Measurements from ENCODE around the gene HDAC4.

The HDAC4 gene

GRCh38 chr2:239001794-239002193 lies 399.0 kb downstream of the HDAC4 start (continued):
- TF ChIP-seq ZNF280C (tag by site-specific recombination; IDR thresholded peaks at IDR 0.05) = no peak

GRCh38 chr2:239000500-239001073 lies 400.2 kb downstream of the HDAC4 start:
- H3K4me1 ChIP-seq (ENCODE audit: control insufficient read depth, insufficient read depth, low read length) = no peaks in the 10 kb centered on the region
- H3K27ac ChIP-seq (ENCODE audit: extremely low read depth, low read depth, low read length) = no peak overlapping the region
- ChIA-PET CTCF (interaction anchor here (0.6 to 1.5 kb wide), 4 partner anchors 36 to 779 kb away, joined by 3 to 5 read pairs (median 4); no protein-coding TSS in a partner anchor), POLR2A (no interaction called here)
- no peak overlapping the region for H3K4me3 ChIP-seq (ENCODE audit: low read depth, low read length)
- no peak for TF ChIP-seq ZBTB6 (tag by site-specific recombination; IDR thresholded peaks at IDR 0.05)
- TF ChIP-seq ZNF677 (tag by site-specific recombination; IDR thresholded peaks at IDR 0.05) = no peak
- TF ChIP-seq ZNF221 (tag by site-specific recombination; IDR thresholded peaks at IDR 0.05; ENCODE audit: borderline replicate concordance) = no peak
- no peak for TF ChIP-seq ZNF843 (tag by site-specific recombination; IDR thresholded peaks at IDR 0.05)
- TF ChIP-seq ZNF112 (tag by site-specific recombination; IDR thresholded peaks at IDR 0.05) = no peak
- no peak for TF ChIP-seq ZNF155 (tag by site-specific recombination; IDR thresholded peaks at IDR 0.05)
- TF ChIP-seq ZNF692 (tag by site-specific recombination; IDR thresholded peaks at IDR 0.05) = no peak
- no peak for TF ChIP-seq ZEB2 (tag by site-specific recombination; IDR thresholded peaks at IDR 0.05)
- no peaks in the 10 kb centered on the region for H3K36me3 ChIP-seq (ENCODE audit: control insufficient read depth in 2 of 2, insufficient read depth in 1 of 2, low read length in 2 of 2)
- no peaks in the 10 kb centered on the region for H3K9me3 ChIP-seq (ENCODE audit: control insufficient read depth, insufficient read depth, low read depth, low read length)

GRCh38 chr2:239000089-239000488 lies 400.7 kb downstream of the HDAC4 start:
- H3K36me3 ChIP-seq (ENCODE audit: control insufficient read depth in 2 of 2, insufficient read depth in 1 of 2, low read length in 2 of 2) = no peaks in the 10 kb centered on the region
- CTCF ChIA-PET = interaction anchor here (0.7 to 1.5 kb wide), 2 partner anchors 36 to 214 kb away, joined by 3 read pairs; no protein-coding TSS in a partner anchor
- H3K4me1 ChIP-seq (ENCODE audit: control insufficient read depth, insufficient read depth, low read length) = no peaks in the 10 kb centered on the region
- H3K9me3 ChIP-seq (ENCODE audit: control insufficient read depth, insufficient read depth, low read depth, low read length) = no peaks in the 10 kb centered on the region
- POLR2A ChIA-PET = no interaction called here
- no peak overlapping the region for H3K27ac ChIP-seq (ENCODE audit: extremely low read depth, low read depth, low read length)
- no peak overlapping the region for H3K4me3 ChIP-seq (ENCODE audit: low read depth, low read length)
- TF ChIP-seq ZNF544 (tag by site-specific recombination; IDR thresholded peaks at IDR 0.05) (no peak), ZNF580 (tag by site-specific recombination; IDR thresholded peaks at IDR 0.05) (no peak), WT1 (tag by site-specific recombination; IDR thresholded peaks at IDR 0.05) (no peak), ZNF292 (tag by site-specific recombination; IDR thresholded peaks at IDR 0.05; ENCODE audit: borderline replicate concordance, low read depth) (no peak), ZNF19 (tag by site-specific recombination; IDR thresholded peaks at IDR 0.05; ENCODE audit: low read depth) (no peak)

- Histone ChIP-seq H3K4me3 (ENCODE audit: low read depth, low read length) (no peak overlapping the region), H3K36me3 (ENCODE audit: control insufficient read depth in 2 of 2, insufficient read depth in 1 of 2, low read length in 2 of 2) (no peaks in the 10 kb centered on the region), H3K9me3 (ENCODE audit: control insufficient read depth, insufficient read depth, low read depth, low read length) (no peaks in the 10 kb centered on the region), H3K27ac (ENCODE audit: extremely low read depth, low read depth, low read length) (no peak overlapping the region), H3K4me1 (ENCODE audit: control insufficient read depth, insufficient read depth, low read length) (no peaks in the 10 kb centered on the region)
- ChIA-PET CTCF (interaction anchor here (0.6 to 1.5 kb wide), 2 partner anchors 214 to 857 kb away, joined by 3 read pairs; no protein-coding TSS in a partner anchor), POLR2A (no interaction called here)
- TF ChIP-seq ZNF248 (tag by site-specific recombination; IDR thresholded peaks at IDR 0.05) (no peak), ZNF629 (tag by site-specific recombination; IDR thresholded peaks at IDR 0.05) (no peak), REST (tag by site-specific recombination; IDR thresholded peaks at IDR 0.05) (no peak)
Observed at GRCh38 chr2:238999291-238999741, 401.5 kb downstream of the HDAC4 start.
